ENCODE measurements around the gene GMDS.
"Not testable (repeated sequence)": the region's sequence is repeated elsewhere in the genome, so short reads cannot be mapped to it uniquely, and the experiment has no call there.

The GMDS gene

GRCh38 chr6:1669996-1670395 is 575.4 kb downstream of the GMDS start:
- H2AFZ ChIP-seq (ENCODE audit: low read length), result no peak overlapping the region
- no peak for TF ChIP-seq EZH2phosphoT487 (IDR thresholded peaks at IDR 0.05; ENCODE audit: borderline replicate concordance)
- TF ChIP-seq CTCF (conservative IDR thresholded peaks at IDR 0.05; ENCODE audit: low read length), result no peak
- no peaks in the 10 kb centered on the region for H3K36me3 ChIP-seq (ENCODE audit: insufficient read depth, low read length)
- H3K4me2 ChIP-seq (ENCODE audit: low read depth, low read length, poor library complexity, severe bottlenecking), result no peak overlapping the region
- H3K4me3 ChIP-seq (ENCODE audit: low read length, poor library complexity, severe bottlenecking), result no peak overlapping the region
- no peaks in the 10 kb centered on the region for H3K27me3 ChIP-seq (ENCODE audit: insufficient read depth, low read length, poor library complexity, severe bottlenecking)
- no peaks in the 10 kb centered on the region for H4K20me1 ChIP-seq (ENCODE audit: insufficient read depth, low read length, poor library complexity, severe bottlenecking)
- H3F3A ChIP-seq (ENCODE audit: low read depth), result no peaks in the 10 kb centered on the region
- H3K79me2 ChIP-seq (ENCODE audit: insufficient read depth, low read length), result no peaks in the 10 kb centered on the region
- no peak overlapping the region for H3K9ac ChIP-seq (ENCODE audit: low read depth, low read length, poor library complexity, severe bottlenecking)
- H3K4me1 ChIP-seq (ENCODE audit: insufficient read depth, low read length, poor library complexity, severe bottlenecking), result peaks cover 27% of the 10 kb centered on the region
- H3K9me2 ChIP-seq (replicated peaks; ENCODE audit: low read depth, low read length), result no peaks in the 10 kb centered on the region
- no peaks in the 10 kb centered on the region for H3K9me3 ChIP-seq (ENCODE audit: insufficient read depth, low read depth, low read length)

GRCh38 chr6:1668456-1668855 is 576.9 kb downstream of the GMDS start:
- not testable (repeated sequence) for H3K4me3 ChIP-seq (ENCODE audit: low read length, poor library complexity, severe bottlenecking); H3K79me2 ChIP-seq (ENCODE audit: insufficient read depth, low read length); H3K9me2 ChIP-seq (replicated peaks; ENCODE audit: low read depth, low read length); H3K27me3 ChIP-seq (ENCODE audit: insufficient read depth, low read length, poor library complexity, severe bottlenecking); H3K36me3 ChIP-seq (ENCODE audit: insufficient read depth, low read length); H2AFZ ChIP-seq (ENCODE audit: low read length); H3K4me2 ChIP-seq (ENCODE audit: low read depth, low read length, poor library complexity, severe bottlenecking); H3F3A ChIP-seq (ENCODE audit: low read depth); H3K9ac ChIP-seq (ENCODE audit: low read depth, low read length, poor library complexity, severe bottlenecking); H4K20me1 ChIP-seq (ENCODE audit: insufficient read depth, low read length, poor library complexity, severe bottlenecking); H3K9me3 ChIP-seq (ENCODE audit: insufficient read depth, low read depth, low read length)
- peaks cover 31% of the 10 kb centered on the region for H3K4me1 ChIP-seq (ENCODE audit: insufficient read depth, low read length, poor library complexity, severe bottlenecking)

GRCh38 chr6:1667805-1668175 is 577.6 kb downstream of the GMDS start:
- peaks cover 31% of the 10 kb centered on the region for H3K4me1 ChIP-seq (ENCODE audit: insufficient read depth, low read length, poor library complexity, severe bottlenecking)
- no peak overlapping the region for H3K9ac ChIP-seq (ENCODE audit: low read depth, low read length, poor library complexity, severe bottlenecking)

More at GRCh38 chr6:1667805-1668175, 577.6 kb downstream of the GMDS start:
- Histone ChIP-seq H4K20me1 (ENCODE audit: insufficient read depth, low read length, poor library complexity, severe bottlenecking) (no peaks in the 10 kb centered on the region), H3F3A (ENCODE audit: low read depth) (no peaks in the 10 kb centered on the region), H3K4me3 (ENCODE audit: low read length, poor library complexity, severe bottlenecking) (no peak overlapping the region), H3K9me3 (ENCODE audit: insufficient read depth, low read depth, low read length) (no peaks in the 10 kb centered on the region), H3K36me3 (ENCODE audit: insufficient read depth, low read length) (no peaks in the 10 kb centered on the region), H2AFZ (ENCODE audit: low read length) (no peak overlapping the region), H3K79me2 (ENCODE audit: insufficient read depth, low read length) (no peaks in the 10 kb centered on the region), H3K27me3 (ENCODE audit: insufficient read depth, low read length, poor library complexity, severe bottlenecking) (no peaks in the 10 kb centered on the region), H3K4me2 (ENCODE audit: low read depth, low read length, poor library complexity, severe bottlenecking) (no peak overlapping the region), H3K9me2 (replicated peaks; ENCODE audit: low read depth, low read length) (no peaks in the 10 kb centered on the region)
- TF ChIP-seq EZH2phosphoT487 (IDR thresholded peaks at IDR 0.05; ENCODE audit: borderline replicate concordance), result no peak
- no peak for TF ChIP-seq CTCF (conservative IDR thresholded peaks at IDR 0.05; ENCODE audit: low read length)

Measured in Loucy (cell line).